Kidney capillary endothelial cell (primary cell): ENCODE results near the gene MAP3K3.

Experiments used
- DNase-seq: peaks from one replicate; pipeline ENCODE4 v3.0.0-alpha.2; 2018; ENCODE audit warnings: low spot score

MAP3K3 gene

GRCh38 chr17:63693411-63694113 is 71.3 kb downstream of the MAP3K3 start:
- no peak for DNase-seq

- DNase-seq = no peak
These were observed 72.2 kb downstream of the MAP3K3 start for GRCh38 chr17:63694229-63694949.

GRCh38 chr17:63694950-63695773 is 72.9 kb downstream of the MAP3K3 start:
- DNase-seq = no peak

GRCh38 chr17:63695889-63696288 is 73.7 kb downstream of the MAP3K3 start:
- no peak for DNase-seq

GRCh38 chr17:63696381-63696961 is 74.3 kb downstream of the MAP3K3 start:
- DNase-seq = peak; percentile 66

GRCh38 chr17:63697341-63698286 is 75.4 kb downstream of the MAP3K3 start:
- DNase-seq = no peak

GRCh38 chr17:63698381-63698885 is 76.2 kb downstream of the MAP3K3 start:
- no peak for DNase-seq

GRCh38 chr17:63698886-63699637 is 76.8 kb downstream of the MAP3K3 start:
- DNase-seq = peak; percentile 71

GRCh38 chr17:63699638-63700527 is 77.7 kb downstream of the MAP3K3 start, which contains the start of gene LIMD2:
Gene LIMD2, minus strand, starts transcription at chr17:63700125. Its CDS starts 827 bp downstream, at chr17:63699298.
- DNase-seq = peak; percentile 49

- peak; percentile 81 for DNase-seq
These were observed 78.6 kb downstream of the MAP3K3 start for GRCh38 chr17:63700528-63701455.

- no peak for DNase-seq
These were observed 79.2 kb downstream of the MAP3K3 start for GRCh38 chr17:63701456-63701820.

GRCh38 chr17:63701868-63702720 is 79.9 kb downstream of the MAP3K3 start:
- DNase-seq = no peak

- no peak for DNase-seq
These were observed 80.5 kb downstream of the MAP3K3 start for GRCh38 chr17:63702721-63703015.

- DNase-seq = no peak
These were observed 80.8 kb downstream of the MAP3K3 start for GRCh38 chr17:63703029-63703428.

- DNase-seq = no peak
These were observed 81.5 kb downstream of the MAP3K3 start for GRCh38 chr17:63703556-63704258.

- DNase-seq = no peak
These were observed 82.0 kb downstream of the MAP3K3 start for GRCh38 chr17:63704259-63704576.

GRCh38 chr17:63704836-63705235 is 82.6 kb downstream of the MAP3K3 start:
- DNase-seq = no peak
